Spleen (tissue), 11 donors: ENCODE measurements around the gene SLC39A11. TPM values are rescaled to one million over a fixed set of nuclear protein-coding genes. Genes with fewer than 3 reads are reported as not detected.

ENCODE experiments used
- DNase-seq: peaks from one replicate; pipeline ENCODE4 v3.0.0-alpha.2; 2020
- H3K27ac ChIP-seq, 8 donors: fragments of 200-600 bp; sonication (generic) in 7 of 8; 1 replicate in 4 of 8; 2 replicates in 4 of 8; pipeline versions ENCODE4 v1.5.0 to v1.8.0; 2016 to 2021; ENCODE audit warnings: inconsistent platforms in 4 of 8, mild to moderate bottlenecking in 4 of 8, moderate library complexity in 1 of 8
- H3K27me3 ChIP-seq, 7 donors: fragments of 200-600 bp; sonication (generic) in 6 of 7; replicated peaks in 1 of 7; 1 replicate in 4 of 7; 2 replicates in 3 of 7; pipeline versions ENCODE4 v1.5.0 to v1.8.0; 2016 to 2021; ENCODE audit warnings: inconsistent platforms in 3 of 7, mild to moderate bottlenecking in 1 of 7
- H3K36me3 ChIP-seq, 6 donors: fragments of 200-600 bp; sonication (generic) in 5 of 6; 1 replicate in 4 of 6; 2 replicates in 2 of 6; pipeline versions ENCODE4 v1.5.0 to v1.8.0; 2016 to 2021; ENCODE audit warnings: inconsistent platforms in 2 of 6
- H3K4me1 ChIP-seq, 6 donors: fragments of 200-600 bp; sonication (generic) in 5 of 6; 1 replicate in 3 of 6; 2 replicates in 3 of 6; pipeline versions ENCODE4 v1.5.0 to v1.8.0; 2016 to 2021; ENCODE audit warnings: inconsistent platforms in 3 of 6
- H3K4me3 ChIP-seq, 8 donors: fragments of 200-600 bp; sonication (generic) in 7 of 8; 1 replicate in 4 of 8; 2 replicates in 4 of 8; pipeline versions ENCODE4 v1.5.0 to v1.8.0; 2016 to 2021; ENCODE audit warnings: inconsistent platforms in 4 of 8, mild to moderate bottlenecking in 4 of 8, moderate library complexity in 2 of 8
- H3K9me3 ChIP-seq, 8 donors: fragments of 200-600 bp; sonication (generic) in 7 of 8; 1 replicate in 4 of 8; 2 replicates in 4 of 8; pipeline versions ENCODE4 v1.5.0 to v1.8.0; 2016 to 2021; ENCODE audit warnings: inconsistent platforms in 4 of 8
- POLR2A ChIP-seq, 3 donors: fragments of 450-650 bp; IDR thresholded peaks; one replicate each; pipeline ENCODE4 v1.5.1; 2017; ENCODE audit warnings: antibody characterized with exemption in 3 of 3, mild to moderate bottlenecking in 1 of 3
- POLR2AphosphoS5 ChIP-seq, 3 donors: sonication (generic); formaldehyde crosslinking; IDR thresholded peaks; one replicate each; pipeline ENCODE4 v1.5.1; 2017; ENCODE audit warnings: antibody characterized with exemption in 3 of 3
- WGBS, 5 donors: extraction: QIAGEN DNeasy Blood & Tissue Kit in 3 of 5; methylation state at CpG; one replicate each; pipeline versions ENCODE4 v1.1.5 to v1.1.7; 2013 to 2018; 5-methylcytosine and 5-hydroxymethylcytosine counted together
- intact Hi-C: fragments of 100-400 bp; cut with DNase I; formaldehyde crosslinking; loops from one replicate; pipeline ENCODE4 v1.15.0; 2023; ENCODE audit warnings: low total_unique reads
- polyA plus RNA-seq, 3 donors: library from polyadenylated mRNA; stranded (reverse); fragments of 200-250 nt; gene quantifications; one replicate each; pipeline ENCODE4 v1.2.1, GENCODE V29; 2013
- total RNA-seq, 7 donors: library from RNA; depleted of rRNA in 3 of 7; stranded (reverse); fragments of >200 nt in 3 of 7; fragmentation: NEBNext Ultra II Directional in 4 of 7; extraction: Animal tissue kit (Norgen Biotek cat#: 25700) in 4 of 7; gene quantifications; one replicate each; pipeline versions ENCODE4 v1.1.0 to v1.2.1, GENCODE V29; 2016 to 2021
- TF ChIP-seq, protein P1 (sequence below), 11 experiments: fragments of 200-600 bp in 7 of 11; fragments of 450-650 bp in 4 of 11; sonication (generic) in 4 of 11; IDR thresholded peaks in 8 of 11; conservative IDR thresholded peaks in 3 of 11; 1 replicate in 7 of 11; 2 replicates in 4 of 11; pipeline versions ENCODE4 v1.4.0 to v1.8.0; 2016 to 2021; ENCODE audit warnings: antibody characterized with exemption in 11 of 11, inconsistent platforms in 4 of 11, mild to moderate bottlenecking in 1 of 11
- donor health status: healthy with polysubstance abuse.
- donor health status: DM: no; HTN: no; CAD: no; lungs with moderate emphysema.
- donor health status: DM: no; HTN: no; CAD: no.
- donor health status: Bipolar disorder and iron deficiency.
- donor health status: healthy.
- donor health status: DM: no; HTN: no; CAD: no.
- donor health status: DM: yes; HTN: yes; CAD: no.

SLC39A11 gene
- total and polyA plus RNA-seq, 10 donors = 4.1 to 45.2 (median 27.8) TPM

GRCh38 chr17:73029991-73030390, 62.5 kb downstream of the SLC39A11 start:
- 92 to 97% (median 95%) methylated on average over 7 to 8 of the region's 8 CpGs for WGBS, 5 donors
- Histone ChIP-seq H3K36me3 (peaks cover 0 to 49% (median 12%) of the 10 kb centered on the region in 6 donors), H3K27ac (no peak overlapping the region), H3K27me3 (no peaks in the 10 kb centered on the region), H3K4me3 (no peak overlapping the region), H3K9me3 (no peaks in the 10 kb centered on the region), H3K4me1 (no peaks in the 10 kb centered on the region)
- intact Hi-C loops = no loop called here
- DNase-seq = no peak
- TF ChIP-seq POLR2AphosphoS5 (IDR thresholded peaks at IDR 0.05) = no peak
- TF ChIP-seq, protein P1, sequence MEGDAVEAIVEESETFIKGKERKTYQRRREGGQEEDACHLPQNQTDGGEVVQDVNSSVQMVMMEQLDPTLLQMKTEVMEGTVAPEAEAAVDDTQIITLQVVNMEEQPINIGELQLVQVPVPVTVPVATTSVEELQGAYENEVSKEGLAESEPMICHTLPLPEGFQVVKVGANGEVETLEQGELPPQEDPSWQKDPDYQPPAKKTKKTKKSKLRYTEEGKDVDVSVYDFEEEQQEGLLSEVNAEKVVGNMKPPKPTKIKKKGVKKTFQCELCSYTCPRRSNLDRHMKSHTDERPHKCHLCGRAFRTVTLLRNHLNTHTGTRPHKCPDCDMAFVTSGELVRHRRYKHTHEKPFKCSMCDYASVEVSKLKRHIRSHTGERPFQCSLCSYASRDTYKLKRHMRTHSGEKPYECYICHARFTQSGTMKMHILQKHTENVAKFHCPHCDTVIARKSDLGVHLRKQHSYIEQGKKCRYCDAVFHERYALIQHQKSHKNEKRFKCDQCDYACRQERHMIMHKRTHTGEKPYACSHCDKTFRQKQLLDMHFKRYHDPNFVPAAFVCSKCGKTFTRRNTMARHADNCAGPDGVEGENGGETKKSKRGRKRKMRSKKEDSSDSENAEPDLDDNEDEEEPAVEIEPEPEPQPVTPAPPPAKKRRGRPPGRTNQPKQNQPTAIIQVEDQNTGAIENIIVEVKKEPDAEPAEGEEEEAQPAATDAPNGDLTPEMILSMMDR (IDR thresholded peaks at IDR 0.05 in 8 of 11, conservative IDR thresholded peaks at IDR 0.05 in 3 of 11) = no peak

GRCh38 chr17:73029021-73029420, 63.5 kb downstream of the SLC39A11 start:
- Histone ChIP-seq H3K4me3 (no peak overlapping the region), H3K4me1 (no peaks in the 10 kb centered on the region), H3K27me3 (no peaks in the 10 kb centered on the region), H3K9me3 (no peaks in the 10 kb centered on the region), H3K36me3 (peaks cover 0 to 52% (median 12%) of the 10 kb centered on the region in 6 donors), H3K27ac (no peak overlapping the region)
- TF ChIP-seq POLR2A (IDR thresholded peaks at IDR 0.05) (no peak), POLR2AphosphoS5 (IDR thresholded peaks at IDR 0.05) (no peak)
- TF ChIP-seq, protein P1 (IDR thresholded peaks at IDR 0.05 in 8 of 11, conservative IDR thresholded peaks at IDR 0.05 in 3 of 11) = no peak
- WGBS, 5 donors = 84 to 99% (median 96%) methylated on average over 6 of the region's 6 CpGs
- DNase-seq = no peak
- intact Hi-C loops = no loop called here

DNA sequence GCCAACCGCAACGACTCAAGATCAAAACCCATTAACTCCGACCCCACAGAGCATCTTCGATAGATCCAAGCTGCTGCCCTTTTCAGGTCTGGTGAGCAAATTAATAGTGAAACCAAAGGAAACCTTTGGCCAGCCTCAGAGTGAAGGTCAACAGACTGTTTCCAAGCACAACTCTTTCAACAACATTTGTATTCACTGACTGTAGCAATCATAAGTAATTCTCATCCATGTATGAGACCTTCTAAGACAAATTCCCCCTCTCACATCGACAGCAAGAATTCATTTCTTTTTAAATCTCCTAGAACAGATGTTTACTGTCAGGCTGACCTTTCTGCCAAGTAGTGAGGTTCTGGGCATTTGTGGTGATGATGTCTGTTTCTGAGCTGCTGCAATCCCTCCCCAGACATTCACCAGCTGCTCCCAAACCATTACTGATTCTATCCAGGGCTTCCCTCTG, 64.2 kb downstream of the SLC39A11 start:
- DNase-seq = no peak
- Histone ChIP-seq H3K4me3 (no peak overlapping the region), H3K27me3 (no peaks in the 10 kb centered on the region), H3K27ac (peak overlapping the region in 2 of 8 donors; percentile 25 to 38), H3K4me1 (no peaks in the 10 kb centered on the region), H3K9me3 (peaks cover 0 to 3% (median 0%) of the 10 kb centered on the region in 8 donors), H3K36me3 (peaks cover 0 to 59% (median 12%) of the 10 kb centered on the region in 6 donors)
- TF ChIP-seq POLR2AphosphoS5 (IDR thresholded peaks at IDR 0.05) = no peak
- TF ChIP-seq POLR2A (IDR thresholded peaks at IDR 0.05) = no peak
- TF ChIP-seq, protein P1 (IDR thresholded peaks at IDR 0.05 in 8 of 11, conservative IDR thresholded peaks at IDR 0.05 in 3 of 11) = no peak
- intact Hi-C loops = no loop called here
- WGBS, 5 donors = 80 to 92% (median 84%) methylated on average over 5 of the region's 5 CpGs

GRCh38 chr17:73027130-73027741, 65.3 kb downstream of the SLC39A11 start:
- intact Hi-C loops = no loop called here

More at GRCh38 chr17:73027130-73027741, 65.3 kb downstream of the SLC39A11 start:
- Histone ChIP-seq H3K27ac (peak overlapping the region in 1 of 8 donors; percentile 25), H3K27me3 (no peaks in the 10 kb centered on the region), H3K4me3 (no peak overlapping the region), H3K4me1 (no peaks in the 10 kb centered on the region), H3K9me3 (peaks cover 0 to 3% (median 0%) of the 10 kb centered on the region in 8 donors), H3K36me3 (peaks cover 0 to 62% (median 12%) of the 10 kb centered on the region in 6 donors)
- no peak for TF ChIP-seq POLR2A (IDR thresholded peaks at IDR 0.05)
- TF ChIP-seq, protein P1 (IDR thresholded peaks at IDR 0.05 in 8 of 11, conservative IDR thresholded peaks at IDR 0.05 in 3 of 11) = no peak
- no peak for TF ChIP-seq POLR2AphosphoS5 (IDR thresholded peaks at IDR 0.05)
- 84 to 93% (median 87%) methylated on average over 7 of the region's 7 CpGs for WGBS, 5 donors
- DNase-seq = no peak
